Prostate gland (tissue), 2 donors: ENCODE data around the gene CREB3L2.

Experiments used
- POLR2A ChIP-seq: fragments of 450-650 bp; IDR thresholded peaks from one replicate; pipeline ENCODE4 v1.6.1; 2016; ENCODE audit warnings: antibody characterized with exemption, mild to moderate bottlenecking
- POLR2AphosphoS5 ChIP-seq: sonication (generic); formaldehyde crosslinking; IDR thresholded peaks from one replicate; pipeline ENCODE4 v1.6.1; 2017; ENCODE audit warnings: antibody characterized with exemption
- TF ChIP-seq, protein P1 (sequence below), 4 experiments: fragments of 200-600 bp in 2 of 4; fragments of 450-650 bp in 2 of 4; sonication (generic) in 2 of 4; IDR thresholded peaks; 1 replicate in 3 of 4; 2 replicates in 1 of 4; pipeline ENCODE4 v1.5.1; 2016 to 2019; ENCODE audit warnings: antibody characterized with exemption in 4 of 4, mild to moderate bottlenecking in 2 of 4, moderate library complexity in 2 of 4

- TF ChIP-seq POLR2A (no peak), POLR2AphosphoS5 (no peak)
- TF ChIP-seq, protein P1, sequence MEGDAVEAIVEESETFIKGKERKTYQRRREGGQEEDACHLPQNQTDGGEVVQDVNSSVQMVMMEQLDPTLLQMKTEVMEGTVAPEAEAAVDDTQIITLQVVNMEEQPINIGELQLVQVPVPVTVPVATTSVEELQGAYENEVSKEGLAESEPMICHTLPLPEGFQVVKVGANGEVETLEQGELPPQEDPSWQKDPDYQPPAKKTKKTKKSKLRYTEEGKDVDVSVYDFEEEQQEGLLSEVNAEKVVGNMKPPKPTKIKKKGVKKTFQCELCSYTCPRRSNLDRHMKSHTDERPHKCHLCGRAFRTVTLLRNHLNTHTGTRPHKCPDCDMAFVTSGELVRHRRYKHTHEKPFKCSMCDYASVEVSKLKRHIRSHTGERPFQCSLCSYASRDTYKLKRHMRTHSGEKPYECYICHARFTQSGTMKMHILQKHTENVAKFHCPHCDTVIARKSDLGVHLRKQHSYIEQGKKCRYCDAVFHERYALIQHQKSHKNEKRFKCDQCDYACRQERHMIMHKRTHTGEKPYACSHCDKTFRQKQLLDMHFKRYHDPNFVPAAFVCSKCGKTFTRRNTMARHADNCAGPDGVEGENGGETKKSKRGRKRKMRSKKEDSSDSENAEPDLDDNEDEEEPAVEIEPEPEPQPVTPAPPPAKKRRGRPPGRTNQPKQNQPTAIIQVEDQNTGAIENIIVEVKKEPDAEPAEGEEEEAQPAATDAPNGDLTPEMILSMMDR (IDR thresholded peaks at IDR 0.05) = no peak
Measured at GRCh38 chr7:138029126-138029525, 27.2 kb upstream of the CREB3L2 start.
